HG03064 (cell line): ENCODE results near the gene SYNGR3.

Experiments
- ATAC-seq: cut with Tn5 transposase; IDR thresholded peaks from one replicate; pipeline ENCODE4 v1.9.1; 2021; ENCODE audit warnings: low read depth; ENCODE audit not compliant: unreplicated experiment

SYNGR3 gene

DNA sequence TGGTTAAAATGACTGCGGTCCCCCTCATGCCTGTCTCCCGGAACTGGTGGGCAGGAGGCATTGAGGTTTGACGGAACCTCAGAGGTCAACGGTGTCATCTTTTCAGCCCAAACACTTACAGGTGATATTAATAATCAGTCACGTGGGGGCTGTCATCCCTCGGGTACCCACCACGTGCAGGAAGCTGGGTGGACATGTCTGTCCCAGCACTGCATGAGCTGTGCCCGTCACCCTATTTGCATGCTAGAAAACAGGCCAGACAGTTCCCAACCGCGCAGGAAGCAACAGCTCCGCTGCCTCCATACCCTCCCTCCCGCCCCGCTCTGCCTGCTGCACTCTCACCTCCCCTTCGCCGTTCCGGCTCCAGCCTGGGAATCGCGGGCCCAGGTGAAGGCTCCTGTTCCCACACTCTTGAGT lies 1.4 kb downstream of the SYNGR3 start:
- no peak for ATAC-seq

DNA sequence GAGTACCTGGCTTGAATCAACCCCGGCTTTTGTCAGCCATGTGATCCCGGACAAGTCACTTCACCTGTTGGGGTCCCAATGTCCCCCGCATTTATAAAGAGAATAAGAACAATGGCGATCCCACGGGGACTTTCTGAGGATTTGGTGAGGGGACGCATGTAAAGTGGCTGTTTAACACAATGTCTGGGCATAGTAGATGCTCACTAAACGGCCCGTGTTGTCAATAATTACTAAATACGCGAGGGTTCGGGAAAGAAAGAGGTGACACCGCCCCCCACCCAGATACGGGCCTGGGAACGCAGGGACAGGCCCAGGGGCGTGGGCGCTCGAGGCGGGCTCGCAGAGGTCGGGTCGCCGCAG lies 1.8 kb downstream of the SYNGR3 start:
- no peak for ATAC-seq

DNA sequence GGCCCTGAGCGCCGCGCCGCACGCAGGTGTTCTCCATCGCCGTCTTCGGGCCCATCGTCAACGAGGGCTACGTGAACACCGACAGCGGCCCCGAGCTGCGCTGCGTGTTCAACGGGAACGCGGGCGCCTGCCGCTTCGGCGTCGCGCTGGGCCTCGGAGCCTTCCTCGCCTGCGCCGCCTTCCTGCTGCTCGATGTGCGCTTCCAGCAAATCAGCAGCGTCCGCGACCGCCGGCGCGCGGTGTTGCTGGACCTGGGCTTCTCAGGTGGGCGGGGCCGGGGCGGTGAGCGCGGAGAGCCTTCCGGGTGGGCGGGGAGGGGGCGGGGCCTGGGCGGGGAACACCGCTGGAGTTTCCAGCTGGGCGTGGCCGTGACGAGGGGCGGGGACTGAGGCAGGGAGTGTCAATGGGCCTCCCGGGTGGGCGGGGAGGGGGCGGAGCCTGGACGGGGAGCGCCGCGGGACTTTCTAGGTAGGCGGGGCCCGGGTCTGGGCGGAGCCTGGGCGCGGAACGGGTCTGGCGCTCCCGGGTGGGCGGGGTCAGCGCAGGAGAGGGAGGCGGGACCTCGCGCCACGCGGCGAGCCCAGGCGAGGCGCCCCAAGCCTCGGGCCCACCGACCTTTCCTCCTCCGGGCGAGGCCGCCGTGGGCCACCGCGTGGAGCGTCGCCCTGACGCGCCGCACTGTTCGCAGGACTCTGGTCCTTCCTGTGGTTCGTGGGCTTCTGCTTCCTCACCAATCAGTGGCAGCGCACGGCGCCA lies 2.4 kb downstream of the SYNGR3 start:
- peak; percentile 42 for ATAC-seq

DNA sequence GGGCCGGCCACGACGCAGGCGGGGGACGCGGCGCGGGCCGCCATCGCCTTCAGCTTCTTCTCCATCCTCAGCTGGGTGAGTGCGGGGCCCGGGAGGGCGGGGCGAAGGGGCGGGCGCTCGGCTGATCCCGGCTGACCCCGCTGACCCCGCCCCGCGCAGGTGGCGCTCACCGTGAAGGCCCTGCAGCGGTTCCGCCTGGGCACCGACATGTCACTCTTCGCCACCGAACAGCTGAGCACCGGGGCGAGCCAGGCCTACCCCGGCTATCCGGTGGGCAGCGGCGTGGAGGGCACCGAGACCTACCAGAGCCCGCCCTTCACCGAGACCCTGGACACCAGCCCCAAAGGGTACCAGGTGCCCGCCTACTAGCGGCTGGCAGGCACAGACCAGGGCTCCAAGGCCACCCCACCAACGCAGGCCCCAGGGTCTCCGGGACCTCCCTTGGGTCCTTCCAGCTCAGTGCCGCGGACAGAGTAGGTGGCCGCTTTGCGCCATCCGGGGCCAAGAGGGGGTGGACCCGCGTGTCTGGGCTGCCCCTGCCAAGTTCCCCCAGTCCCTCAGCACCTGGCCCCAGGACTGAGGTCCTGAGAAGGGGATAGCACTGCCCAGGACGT lies 3.0 kb downstream of the SYNGR3 start:
- no peak for ATAC-seq

DNA sequence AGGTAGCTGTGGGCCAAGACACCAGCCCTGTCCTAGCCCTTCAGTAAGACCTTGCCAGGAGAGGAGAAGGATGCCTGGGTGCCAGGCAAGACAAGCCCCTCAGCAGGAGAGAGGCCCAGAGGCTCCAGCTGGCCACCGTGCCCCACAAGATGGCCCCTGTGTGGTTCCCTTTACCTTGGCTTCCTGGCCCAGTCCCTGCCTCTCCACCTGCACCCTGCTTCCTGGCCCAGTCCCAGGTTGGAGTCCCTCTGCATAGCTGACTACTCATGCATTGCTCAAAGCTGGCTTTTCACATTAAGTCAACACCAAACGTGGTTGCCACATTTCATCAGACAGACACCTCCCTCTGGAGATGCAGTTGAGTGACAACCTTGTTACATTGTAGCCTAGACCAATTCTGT lies 4.0 kb downstream of the SYNGR3 start:
- ATAC-seq, result no peak

DNA sequence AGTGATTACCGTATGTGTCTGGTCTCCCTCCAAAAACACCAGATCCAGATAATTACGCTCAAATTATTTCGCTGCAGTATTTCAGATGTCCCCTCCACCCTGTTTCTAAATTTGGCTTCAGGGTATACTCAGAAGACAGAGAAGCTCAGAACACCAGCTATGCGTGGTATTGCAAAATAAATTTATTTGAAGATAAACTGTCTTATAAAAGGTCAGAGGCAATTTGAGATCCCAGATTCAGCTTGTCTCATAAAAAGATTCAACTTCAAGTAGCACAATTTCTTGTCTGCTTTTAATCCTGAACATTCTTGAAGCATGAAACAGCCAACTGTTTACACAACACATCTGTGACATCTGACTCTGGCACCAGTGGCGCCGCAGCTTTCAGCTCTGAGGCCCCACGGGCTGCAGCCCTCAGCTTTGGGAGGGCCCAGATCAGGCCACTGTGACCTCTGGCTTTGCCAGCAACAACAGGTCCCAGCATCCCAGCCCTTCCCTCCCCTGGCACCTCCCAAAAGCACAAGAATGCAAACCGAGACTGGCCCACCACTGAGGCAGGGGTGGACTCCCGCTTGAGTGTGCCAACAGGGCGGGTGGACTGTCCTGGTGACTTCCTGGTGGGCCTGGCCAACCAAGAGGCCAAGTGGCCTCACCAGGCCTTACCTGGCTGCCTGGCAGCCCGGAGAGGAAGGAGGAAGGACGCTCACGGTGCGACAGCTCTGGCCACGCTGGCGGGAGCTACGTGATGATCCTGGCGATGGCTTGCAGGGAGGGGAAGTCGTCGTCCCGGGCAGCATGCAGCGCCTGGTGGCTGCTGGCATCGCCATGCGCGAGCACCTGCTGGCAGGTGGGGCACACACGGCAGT lies 8.0 kb downstream of the SYNGR3 start:
- ATAC-seq, result no peak

DNA sequence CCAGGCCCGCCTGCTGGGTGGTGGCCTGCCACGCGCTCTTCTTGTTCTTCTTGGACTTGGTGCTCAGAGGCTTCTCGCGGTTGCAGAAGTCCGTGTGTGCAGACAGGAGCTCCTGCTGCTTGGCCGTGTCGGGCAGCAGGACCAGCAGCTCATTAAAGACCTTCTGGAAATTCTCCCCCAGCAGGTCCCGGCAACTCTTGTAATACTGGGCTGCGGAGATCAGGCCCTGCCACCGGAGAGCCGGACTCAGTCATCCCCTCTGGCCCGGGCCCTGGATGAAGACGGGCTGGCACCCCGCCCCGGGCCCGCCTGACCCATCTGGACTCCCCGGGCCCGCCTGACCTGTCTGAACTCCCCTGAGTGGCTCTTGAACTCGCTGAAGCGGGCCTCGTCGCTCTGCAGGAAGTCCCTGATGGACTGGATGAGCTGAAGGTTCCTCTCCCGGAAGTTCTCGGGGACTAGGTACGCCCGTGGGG lies 8.6 kb downstream of the SYNGR3 start:
- no peak for ATAC-seq

DNA sequence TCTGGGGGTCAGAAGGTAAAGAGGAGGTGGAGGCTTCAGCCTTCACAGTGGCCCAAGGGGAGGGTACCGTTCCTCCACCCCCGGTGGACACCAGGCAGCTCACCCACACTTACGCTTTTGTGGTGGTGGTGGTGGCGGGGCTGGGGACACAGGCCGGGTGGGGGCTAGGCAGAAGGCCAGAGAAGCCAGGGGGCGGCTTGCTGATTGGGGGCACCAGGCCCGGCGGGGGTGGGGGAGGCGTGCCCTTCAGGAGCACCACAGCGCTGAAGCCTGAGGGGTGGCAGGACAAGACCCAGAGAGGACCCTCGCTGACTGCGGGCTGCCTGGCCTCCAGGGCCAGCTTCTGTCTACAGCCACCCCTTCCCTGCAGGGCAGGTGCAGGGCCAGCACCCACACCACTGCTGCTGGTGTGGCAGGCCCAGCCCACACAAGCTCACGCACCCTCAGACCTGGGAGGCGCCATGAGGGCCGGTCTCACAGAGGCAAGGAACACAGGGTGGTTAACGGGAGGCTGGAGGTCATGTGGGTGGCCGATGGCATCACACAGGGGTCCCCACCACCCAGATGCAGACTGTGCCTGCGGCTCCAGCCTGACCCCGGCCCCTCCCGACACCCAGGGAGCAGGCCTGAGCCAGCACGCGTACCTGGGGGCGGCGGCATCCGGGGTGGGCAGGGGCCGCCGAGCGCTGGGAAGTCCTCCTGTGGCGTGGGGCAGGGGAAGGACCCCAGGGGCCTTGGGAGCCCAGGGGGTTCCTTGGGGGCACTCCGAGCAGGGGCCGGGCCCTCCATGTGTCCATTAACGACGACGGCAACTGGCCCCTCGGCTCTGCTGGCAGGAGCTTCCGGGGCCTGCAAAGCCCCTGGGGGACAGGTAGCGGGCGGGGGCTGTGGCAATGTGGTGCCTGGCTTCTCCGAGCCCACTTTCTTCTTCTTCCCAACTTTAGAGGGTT lies 9.4 kb downstream of the SYNGR3 start:
- no peak for ATAC-seq

DNA sequence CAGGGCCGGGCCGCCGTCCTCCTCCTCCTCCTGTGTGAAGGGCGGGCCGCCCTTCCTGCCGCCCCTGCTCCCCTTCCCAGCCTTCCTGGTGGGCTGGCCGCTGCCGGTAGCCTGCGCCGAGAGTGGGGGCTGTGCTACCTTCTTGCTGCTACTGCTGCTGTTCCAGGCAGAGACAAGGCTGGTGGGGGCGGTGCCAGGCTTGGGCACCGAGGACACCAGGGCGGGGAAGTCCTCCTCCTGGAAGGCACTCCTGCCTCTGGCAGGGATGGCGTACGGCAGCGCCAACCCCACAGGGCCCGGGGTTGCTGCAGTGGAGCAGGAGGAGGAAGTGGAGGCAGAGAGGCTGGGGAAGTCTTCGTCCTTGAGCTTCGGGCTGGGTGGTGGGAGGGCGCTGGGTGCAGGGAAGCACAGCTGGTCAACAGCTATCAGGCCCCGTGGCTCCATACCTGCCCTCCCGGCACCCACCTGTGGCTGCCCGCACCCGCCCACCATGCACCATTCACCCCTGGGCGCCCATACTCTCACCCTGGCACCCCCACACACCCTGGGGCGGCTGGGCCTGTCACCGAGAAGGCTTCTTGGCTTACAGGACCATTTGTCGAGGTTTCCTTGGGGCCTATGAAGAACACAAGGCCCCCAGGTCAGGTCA lies 10.2 kb downstream of the SYNGR3 start:
- no peak for ATAC-seq

DNA sequence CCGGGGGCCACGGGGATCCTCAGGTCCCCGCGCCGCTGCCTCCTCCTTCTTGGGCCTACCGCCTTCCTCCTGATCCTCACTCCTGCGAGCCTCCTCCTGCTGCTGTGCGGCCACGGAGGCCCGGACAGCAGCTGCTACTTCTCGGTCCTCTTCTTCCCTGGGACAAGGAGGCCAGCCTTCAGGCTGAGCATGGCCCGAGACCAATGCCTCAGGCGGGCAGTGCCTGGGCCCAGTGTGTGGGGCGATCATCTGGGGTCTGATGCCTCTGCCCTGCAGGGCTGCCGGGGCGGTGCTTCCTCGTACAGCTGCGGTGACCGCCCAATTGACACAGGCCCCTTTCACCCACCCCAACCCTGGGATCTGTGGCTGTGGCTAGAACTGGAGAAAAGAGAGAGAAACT lies 11.3 kb downstream of the SYNGR3 start:
- no peak for ATAC-seq

DNA sequence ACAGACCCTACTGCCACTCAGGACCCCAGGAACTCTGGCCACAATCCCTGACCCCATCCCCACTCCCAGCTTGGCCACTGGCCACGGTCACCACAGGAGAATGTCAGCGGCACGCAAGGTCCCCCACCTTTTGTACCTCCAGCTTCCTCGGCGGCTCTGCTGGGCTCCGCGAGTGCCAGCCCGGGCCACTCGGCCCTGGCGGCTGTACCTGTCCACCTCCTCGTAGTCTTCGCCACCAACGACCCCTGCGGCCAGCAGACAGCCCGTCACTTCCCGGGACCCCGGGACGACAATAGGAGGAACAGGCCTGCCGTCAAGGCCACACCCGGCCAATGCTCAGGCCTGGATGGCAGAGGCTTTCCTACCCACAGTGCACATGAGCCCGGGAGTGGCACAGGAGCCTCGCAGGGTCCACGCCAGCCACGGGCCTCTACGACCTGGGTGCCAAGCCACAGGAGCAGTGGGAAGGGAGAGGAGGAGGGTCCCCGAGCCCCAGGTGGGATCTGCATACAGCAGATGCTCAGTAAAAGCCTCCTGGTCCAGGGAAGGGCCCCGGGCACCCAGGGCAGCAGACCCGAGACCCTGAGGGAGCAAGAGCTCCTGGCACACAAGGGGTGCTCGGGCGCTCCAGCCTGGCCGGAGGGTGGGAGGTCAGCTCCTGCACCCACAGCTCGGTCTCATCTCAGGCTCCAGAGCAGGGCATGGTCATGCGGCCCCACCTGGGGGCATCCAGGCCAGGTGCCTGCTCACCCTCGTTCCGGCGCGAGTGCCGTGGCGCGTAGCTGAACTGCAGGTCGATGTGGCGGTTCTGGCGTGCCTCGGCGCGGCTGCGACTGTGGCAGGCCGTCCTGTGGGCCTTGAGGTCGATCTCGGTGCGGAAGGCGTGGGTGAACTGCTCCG lies 11.9 kb downstream of the SYNGR3 start:
- ATAC-seq, result no peak

DNA sequence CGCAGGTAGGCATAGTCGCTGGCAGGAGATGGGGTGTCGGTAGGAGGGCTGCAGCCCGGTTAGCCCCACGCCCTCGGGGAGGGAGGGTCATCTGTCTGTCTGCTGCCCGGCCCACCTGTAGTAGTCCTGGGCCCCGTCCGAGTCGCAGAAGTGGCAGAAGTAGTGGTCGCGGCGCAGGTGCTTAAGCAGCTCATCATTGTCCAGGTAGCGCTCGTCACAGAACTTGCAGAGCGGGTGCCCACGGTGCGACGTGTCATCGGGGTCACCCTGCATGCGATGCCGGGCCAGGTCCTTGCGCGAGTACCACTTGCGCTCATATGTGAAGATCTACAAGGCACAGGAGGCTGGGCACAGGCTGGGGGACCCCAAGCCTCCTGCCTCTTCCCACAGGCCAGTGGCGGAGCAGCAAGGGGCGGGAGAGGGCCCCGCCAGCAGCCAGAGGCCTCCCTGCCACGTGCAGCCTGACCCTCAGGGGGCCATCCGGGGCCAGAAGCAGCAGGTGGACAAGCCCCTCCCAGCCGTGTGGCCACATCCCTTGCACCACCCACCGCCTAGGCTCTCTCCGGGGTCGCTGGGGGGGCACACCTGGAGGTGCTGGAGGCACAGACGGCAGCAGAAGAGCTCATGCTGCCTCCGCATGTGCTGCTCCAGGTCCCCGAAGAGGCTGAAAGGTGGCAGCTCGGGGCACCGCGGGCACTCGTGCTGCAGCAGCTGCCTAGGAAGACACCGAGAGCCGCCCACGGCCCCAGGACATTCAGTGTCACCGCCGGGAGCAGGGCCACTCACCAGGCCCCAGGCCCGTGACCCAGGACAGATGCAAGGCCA lies 12.8 kb downstream of the SYNGR3 start:
- no peak for ATAC-seq

DNA sequence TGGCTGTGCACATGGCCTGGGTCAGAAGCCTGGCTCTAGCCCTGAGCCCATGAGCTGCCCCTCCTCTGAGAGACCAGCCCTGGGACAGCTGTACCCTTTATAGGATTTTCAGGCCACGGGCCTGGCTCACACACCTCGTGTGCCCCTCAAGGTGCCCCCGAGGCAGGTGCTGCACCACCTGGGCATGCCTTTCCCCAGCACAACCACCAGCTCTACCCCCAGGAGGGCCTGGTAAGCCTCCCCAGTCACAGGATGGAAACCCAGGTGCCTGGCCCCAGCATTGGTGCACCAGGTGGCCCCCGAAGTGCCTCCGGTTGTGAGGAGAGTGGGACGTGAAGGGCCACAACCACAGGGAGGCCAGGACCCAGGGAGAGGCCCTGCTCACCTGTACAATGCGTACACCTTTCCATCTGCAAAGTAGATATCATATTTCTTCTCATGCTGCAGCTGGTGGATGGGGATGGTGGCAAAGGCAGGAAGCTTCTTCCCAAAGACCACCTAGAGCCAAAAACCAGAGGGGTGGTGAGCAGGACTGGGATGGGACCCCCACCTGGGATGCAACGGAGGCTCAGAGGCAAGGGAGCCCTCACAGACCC lies 13.6 kb downstream of the SYNGR3 start:
- ATAC-seq, result no peak

DNA sequence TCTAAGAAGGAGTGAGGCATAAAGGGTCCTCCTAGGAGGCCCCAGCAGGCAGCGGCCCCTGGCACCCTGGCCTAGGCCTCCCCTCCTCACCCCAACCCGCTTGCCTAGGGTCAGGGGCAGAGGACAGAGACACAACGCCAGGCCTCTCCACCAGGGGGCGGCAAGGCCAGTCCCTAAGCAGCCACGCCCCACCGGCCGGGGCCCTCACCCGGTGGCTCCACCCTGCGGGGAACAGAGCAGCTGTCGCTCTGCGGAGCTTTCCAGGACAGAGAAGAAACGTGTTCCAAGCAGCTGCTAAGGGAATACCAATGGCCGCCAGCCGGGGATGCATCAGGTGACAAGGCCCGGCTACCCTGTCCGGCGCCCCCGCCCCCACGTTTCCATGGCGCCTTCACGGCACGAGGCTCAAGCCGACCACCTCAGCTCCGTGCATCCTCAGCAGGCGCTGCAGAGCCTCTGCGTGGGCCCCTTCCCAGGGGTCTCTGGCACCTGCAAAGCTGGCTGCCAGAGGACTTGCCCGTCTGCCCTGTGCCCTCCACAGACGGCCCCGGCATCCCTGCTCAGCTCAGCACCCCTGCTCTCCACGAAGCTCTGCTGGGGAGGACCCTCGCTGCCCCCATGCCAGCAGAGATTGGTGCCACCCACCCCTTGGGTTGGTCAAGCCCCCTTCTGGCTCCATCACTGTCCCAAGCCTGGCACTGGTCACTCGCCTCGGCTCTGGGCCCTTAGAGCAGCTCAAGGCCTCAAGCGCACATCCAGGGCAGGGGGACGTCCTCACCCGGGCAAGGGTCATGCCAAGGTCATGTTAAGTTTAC lies 14.3 kb downstream of the SYNGR3 start:
- ATAC-seq, result no peak

DNA sequence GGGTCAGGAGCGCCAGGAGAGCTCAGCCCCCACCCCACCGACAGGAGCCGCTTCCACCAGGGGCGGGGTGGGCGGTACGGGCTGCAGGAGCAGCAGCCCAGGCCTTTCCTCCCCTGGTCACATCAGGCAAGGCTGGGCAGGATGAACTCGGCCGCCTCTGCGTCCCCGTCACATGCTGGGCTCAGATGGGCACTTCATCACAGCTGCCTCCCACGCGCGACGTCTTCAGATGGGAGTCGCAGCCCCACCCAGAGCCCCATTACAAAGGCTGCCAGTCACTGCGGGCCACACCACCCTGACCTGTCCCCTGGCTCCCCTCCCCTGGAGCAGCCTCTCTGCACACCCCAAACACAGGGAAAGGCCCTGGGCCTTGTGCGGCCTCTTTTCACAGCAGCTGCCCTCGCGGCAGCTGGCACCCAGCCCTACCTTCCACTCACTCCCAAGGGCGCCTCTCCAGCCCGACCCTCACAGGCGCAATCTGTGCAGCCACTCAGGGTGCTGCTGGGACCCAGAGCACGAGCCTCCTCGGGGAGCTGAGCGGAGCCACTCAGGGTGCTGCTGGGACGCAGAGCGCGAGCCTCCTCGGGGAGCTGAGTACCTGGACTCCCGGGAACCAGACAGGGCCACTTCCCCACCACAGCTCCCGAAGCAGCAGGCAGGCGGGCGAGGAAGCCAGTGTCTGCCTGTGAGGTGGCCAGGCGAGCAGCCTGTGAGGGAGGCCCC lies 15.2 kb downstream of the SYNGR3 start:
- ATAC-seq, result no peak

DNA sequence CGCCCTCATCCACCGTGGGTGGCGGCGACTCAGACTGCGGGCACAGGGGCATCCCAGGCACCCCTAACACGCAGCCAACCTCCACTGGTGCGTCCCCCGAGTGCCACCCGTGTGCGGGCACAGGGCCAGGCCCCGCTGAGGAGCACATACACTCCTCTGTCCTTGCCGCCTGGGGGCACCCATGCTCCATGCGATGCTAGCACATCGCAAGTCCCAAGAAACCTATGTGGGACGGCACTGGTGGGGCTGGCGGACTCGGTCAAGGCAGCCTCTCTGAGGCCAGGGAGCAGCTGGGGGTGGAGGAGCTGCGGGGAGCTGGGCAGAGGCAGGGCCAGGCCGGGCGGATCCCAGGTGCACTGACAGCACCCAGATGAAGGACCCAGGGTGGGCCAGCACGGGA lies 15.9 kb downstream of the SYNGR3 start:
- ATAC-seq, result no peak
